CMK (cell line): ENCODE measurements around the gene PADI2.

Experiments used
- DNase-seq: peaks from one replicate; pipeline ENCODE4 v3.0.0-alpha.2; 2010; ENCODE audit warnings: low read depth

The PADI2 gene

GRCh38 chr1:17139637-17140036 lies 20.4 kb upstream of the PADI2 start:
- DNase-seq = no peak

- DNase-seq = no peak
Measured at GRCh38 chr1:17137441-17137840, 18.2 kb upstream of the PADI2 start.

GRCh38 chr1:17136936-17137335 lies 17.7 kb upstream of the PADI2 start:
- no peak for DNase-seq

GRCh38 chr1:17136145-17136544 lies 16.9 kb upstream of the PADI2 start:
- no peak for DNase-seq

- DNase-seq = no peak
Measured at GRCh38 chr1:17135530-17135929, 16.3 kb upstream of the PADI2 start.

GRCh38 chr1:17134724-17135123 lies 15.5 kb upstream of the PADI2 start:
- DNase-seq = no peak

- DNase-seq = no peak
Measured at GRCh38 chr1:17134034-17134433, 14.8 kb upstream of the PADI2 start.

GRCh38 chr1:17130138-17130635 lies 10.9 kb upstream of the PADI2 start:
- no peak for DNase-seq

GRCh38 chr1:17128361-17128760 lies 9.1 kb upstream of the PADI2 start:
- DNase-seq = no peak

- DNase-seq = peak; percentile 78
Measured at GRCh38 chr1:17125756-17126237, 6.5 kb upstream of the PADI2 start.

GRCh38 chr1:17123196-17124045 lies 4.2 kb upstream of the PADI2 start:
- DNase-seq = no peak

- DNase-seq = no peak
Measured at GRCh38 chr1:17122521-17123164, 3.4 kb upstream of the PADI2 start.

- DNase-seq = no peak
Measured at GRCh38 chr1:17121881-17122280, 2.6 kb upstream of the PADI2 start.

- no peak for DNase-seq
Measured at GRCh38 chr1:17120962-17121837, 1.9 kb upstream of the PADI2 start.

- DNase-seq = no peak
Measured at GRCh38 chr1:17120481-17120877, 1.2 kb upstream of the PADI2 start.

- no peak for DNase-seq
Measured at GRCh38 chr1:17119773-17120480, 676 bp upstream of the PADI2 start.

GRCh38 chr1:17118706-17119075 lies 560 bp downstream of the PADI2 start:
- DNase-seq = no peak

GRCh38 chr1:17118268-17118667 lies 983 bp downstream of the PADI2 start:
- no peak for DNase-seq

- DNase-seq = no peak
Measured at GRCh38 chr1:17117451-17118265, 1.6 kb downstream of the PADI2 start.

GRCh38 chr1:17116643-17117042 lies 2.6 kb downstream of the PADI2 start:
- no peak for DNase-seq

GRCh38 chr1:17113963-17114362 lies 5.3 kb downstream of the PADI2 start:
- DNase-seq = no peak
